ENCODE measurements around the gene CCDC154. TPM values are rescaled to one million over a fixed set of nuclear protein-coding genes. Genes with fewer than 3 reads are reported as not detected.

CCDC154 gene
- total and polyA plus RNA-seq, 2 donors (not counting 1 experiment from before 2014, with no cell fraction given): 12.4 to 22.9 TPM

GRCh38 chr16:1458336-1458976 is 14.1 kb upstream of the CCDC154 start:
- CTCF ChIA-PET: interaction anchor here (0.6 to 1.2 kb wide), 6 partner anchors 18 to 86 kb away, joined by 3 to 5 read pairs (median 4); no protein-coding TSS in a partner anchor
- DNase-seq (no peak), ATAC-seq (ENCODE audit: low read depth) (peak; percentile 60)
- Histone ChIP-seq H3K4me1 (ENCODE audit: control insufficient read depth in 2 of 2, insufficient read depth in 2 of 2, low read length in 2 of 2) (peaks cover 31 to 34% of the 10 kb centered on the region in 2 donors), H3K4me2 (replicated peaks; ENCODE audit: low read depth, low read length, poor library complexity, severe bottlenecking) (peak overlapping the region; percentile 70), H3K9me3 (ENCODE audit: control extremely low read depth in 1 of 3, control insufficient read depth in 2 of 3, insufficient read depth in 1 of 3, low read length in 2 of 3) (peaks cover 0 to 3% (median 0%) of the 10 kb centered on the region in 3 donors), H3K9ac (ENCODE audit: low read length) (peak overlapping the region; percentile 65), H3K36me3 (replicated peaks in 1 of 2; ENCODE audit: control extremely low read depth in 1 of 2, control insufficient read depth in 1 of 2, extremely low read depth in 1 of 2, insufficient read depth in 2 of 2, low read length in 1 of 2) (peaks cover 5 to 71% of the 10 kb centered on the region in 2 experiments), H2AFZ (ENCODE audit: insufficient read depth, low read depth, low read length, poor library complexity, severe bottlenecking) (peak overlapping the region; percentile 23), H3K27me3 (replicated peaks in 1 of 4; ENCODE audit: control extremely low read depth in 1 of 4, control insufficient read depth in 3 of 4, insufficient read depth in 4 of 4, low read length in 3 of 4) (no peaks in the 10 kb centered on the region), H3K4me3 (ENCODE audit: control extremely low read depth in 1 of 5, extremely low read depth in 1 of 5, insufficient read depth in 1 of 5, low read depth in 2 of 5, low read length in 4 of 5) (peak overlapping the region in 3 of 5 experiments; percentile 38 to 51 (median 50)), H3K79me2 (ENCODE audit: control insufficient read depth, insufficient read depth, low read length) (peaks cover 82% of the 10 kb centered on the region), H3K27ac (ENCODE audit: low read length in 2 of 2) (peak overlapping the region; percentile 98), H4K20me1 (ENCODE audit: control insufficient read depth, insufficient read depth, low read length, poor library complexity, severe bottlenecking) (no peaks in the 10 kb centered on the region)
- H3K27me3 Mint-ChIP-seq: no peaks in the 10 kb centered on the region
- POLR2A ChIA-PET: interaction anchor here (1.0 to 2.6 kb wide), 5 partner anchors 15 to 50 kb away, joined by 4 to 16 read pairs (median 12); partner anchors contain the start of genes CLCN7, TELO2 and UQCC4
- H3K9me3 Mint-ChIP-seq (ENCODE audit: insufficient read depth): no peaks in the 10 kb centered on the region
- H3K4me3 Mint-ChIP-seq: peak overlapping the region; percentile 81
- TF ChIP-seq CTCF (IDR thresholded peaks at IDR 0.05): no peak
- WGBS (ENCODE audit: insufficient coverage): 67% methylated on average over 26 of the region's 26 CpGs
- H3K27ac Mint-ChIP-seq: peak overlapping the region; percentile 97
- H3K4me1 Mint-ChIP-seq: peaks cover 28% of the 10 kb centered on the region
- intact Hi-C loops (cut with micrococcal nuclease): loop anchor here (1.0 to 2.0 kb wide), 2 partner anchors 17 to 34 kb away; partner anchors contain the start of genes CLCN7 and TELO2
